Measurements from ENCODE around the gene PTPRF.

GRCh38 chr1:43622901-43623780 lies 92.5 kb downstream of the PTPRF start:
- TF ChIP-seq GATA3 (IDR thresholded peaks at IDR 0.05; ENCODE audit: low read depth, low read length) (no peak), GATA2 (IDR thresholded peaks at IDR 0.05; ENCODE audit: low read depth, low read length) (no peak)

Measured in SH-SY5Y (cell line).